ENCODE measurements around the gene FOXL1. TPM values are rescaled to one million over a fixed set of nuclear protein-coding genes. Genes with fewer than 3 reads are reported as not detected.
A peak's percentile ranks its signal among the peaks of the same experiment; 100 is the strongest.

The FOXL1 gene
- polyA plus RNA-seq, 2 donors: 0.08 to 0.11 TPM

- Histone ChIP-seq H3K4me1 (ENCODE audit: control insufficient read depth in 2 of 2, insufficient read depth in 2 of 2, low read length in 1 of 2) (peaks cover 0 to 2% of the 10 kb centered on the region in 2 donors), H3K27ac (ENCODE audit: low read depth in 2 of 2, low read length in 1 of 2) (no peak overlapping the region), H3K9me3 (ENCODE audit: control insufficient read depth in 2 of 2, insufficient read depth in 1 of 2, low read depth in 1 of 2, low read length in 1 of 2) (no peaks in the 10 kb centered on the region), H3K36me3 (ENCODE audit: control insufficient read depth in 2 of 2, insufficient read depth in 2 of 2, low read length in 1 of 2) (no peaks in the 10 kb centered on the region), H3K4me3 (ENCODE audit: low read depth in 1 of 2, low read length in 2 of 2) (peak overlapping the region; percentile 17 to 35), H3K27me3 (ENCODE audit: control insufficient read depth in 1 of 2, insufficient read depth in 2 of 2, low read length in 2 of 2) (peaks cover 16 to 21% of the 10 kb centered on the region in 2 donors)
- 2% methylated on average over 65 to 88 of the region's 88 CpGs for WGBS, 2 donors
Measured at GRCh38 chr16:86566966-86567700, 11.2 kb upstream of the FOXL1 start.

GRCh38 chr16:86567701-86568581, 10.4 kb upstream of the FOXL1 start:
- Histone ChIP-seq H3K4me1 (ENCODE audit: control insufficient read depth in 2 of 2, insufficient read depth in 2 of 2, low read length in 1 of 2) (peaks cover 0 to 2% of the 10 kb centered on the region in 2 donors), H3K4me3 (ENCODE audit: low read depth in 1 of 2, low read length in 2 of 2) (peak overlapping the region in 1 of 2 donors; percentile 35), H3K27me3 (ENCODE audit: control insufficient read depth in 1 of 2, insufficient read depth in 2 of 2, low read length in 2 of 2) (peaks cover 16 to 21% of the 10 kb centered on the region in 2 donors), H3K9me3 (ENCODE audit: control insufficient read depth in 2 of 2, insufficient read depth in 1 of 2, low read depth in 1 of 2, low read length in 1 of 2) (no peaks in the 10 kb centered on the region), H3K36me3 (ENCODE audit: control insufficient read depth in 2 of 2, insufficient read depth in 2 of 2, low read length in 1 of 2) (no peaks in the 10 kb centered on the region), H3K27ac (ENCODE audit: low read depth in 2 of 2, low read length in 1 of 2) (no peak overlapping the region)
- WGBS, 2 donors: 3 to 5% methylated on average over 61 to 116 of the region's 116 CpGs

GRCh38 chr16:86568677-86569623, 9.4 kb upstream of the FOXL1 start:
- H3K36me3 ChIP-seq (ENCODE audit: control insufficient read depth in 2 of 2, insufficient read depth in 2 of 2, low read length in 1 of 2): no peaks in the 10 kb centered on the region
- 18 to 22% methylated on average over 33 of the region's 33 CpGs for WGBS, 2 donors
- H3K27me3 ChIP-seq (ENCODE audit: control insufficient read depth in 1 of 2, insufficient read depth in 2 of 2, low read length in 2 of 2): peaks cover 16 to 21% of the 10 kb centered on the region in 2 donors
- no peak overlapping the region for H3K4me3 ChIP-seq (ENCODE audit: low read depth in 1 of 2, low read length in 2 of 2)
- H3K27ac ChIP-seq (ENCODE audit: low read depth in 2 of 2, low read length in 1 of 2): no peak overlapping the region
- H3K4me1 ChIP-seq (ENCODE audit: control insufficient read depth in 2 of 2, insufficient read depth in 2 of 2, low read length in 1 of 2): peaks cover 0 to 2% of the 10 kb centered on the region in 2 donors
- no peaks in the 10 kb centered on the region for H3K9me3 ChIP-seq (ENCODE audit: control insufficient read depth in 2 of 2, insufficient read depth in 1 of 2, low read depth in 1 of 2, low read length in 1 of 2)

GRCh38 chr16:86569701-86570447, 8.5 kb upstream of the FOXL1 start:
- H3K27ac ChIP-seq (ENCODE audit: low read depth in 2 of 2, low read length in 1 of 2): no peak overlapping the region
- no peaks in the 10 kb centered on the region for H3K36me3 ChIP-seq (ENCODE audit: control insufficient read depth in 2 of 2, insufficient read depth in 2 of 2, low read length in 1 of 2)
- H3K4me3 ChIP-seq (ENCODE audit: low read depth in 1 of 2, low read length in 2 of 2): no peak overlapping the region
- WGBS, 2 donors: 52 to 60% methylated on average over 13 of the region's 13 CpGs
- H3K4me1 ChIP-seq (ENCODE audit: control insufficient read depth in 2 of 2, insufficient read depth in 2 of 2, low read length in 1 of 2): peaks cover 0 to 2% of the 10 kb centered on the region in 2 donors
- no peaks in the 10 kb centered on the region for H3K9me3 ChIP-seq (ENCODE audit: control insufficient read depth in 2 of 2, insufficient read depth in 1 of 2, low read depth in 1 of 2, low read length in 1 of 2)
- peaks cover 13 to 21% of the 10 kb centered on the region in 2 donors for H3K27me3 ChIP-seq (ENCODE audit: control insufficient read depth in 1 of 2, insufficient read depth in 2 of 2, low read length in 2 of 2)

- Histone ChIP-seq H3K27me3 (ENCODE audit: control insufficient read depth in 1 of 2, insufficient read depth in 2 of 2, low read length in 2 of 2) (peaks cover 13 to 17% of the 10 kb centered on the region in 2 donors), H3K27ac (ENCODE audit: low read depth in 2 of 2, low read length in 1 of 2) (no peak overlapping the region), H3K9me3 (ENCODE audit: control insufficient read depth in 2 of 2, insufficient read depth in 1 of 2, low read depth in 1 of 2, low read length in 1 of 2) (no peaks in the 10 kb centered on the region), H3K4me1 (ENCODE audit: control insufficient read depth in 2 of 2, insufficient read depth in 2 of 2, low read length in 1 of 2) (peaks cover 0 to 2% of the 10 kb centered on the region in 2 donors), H3K36me3 (ENCODE audit: control insufficient read depth in 2 of 2, insufficient read depth in 2 of 2, low read length in 1 of 2) (no peaks in the 10 kb centered on the region), H3K4me3 (ENCODE audit: low read depth in 1 of 2, low read length in 2 of 2) (no peak overlapping the region)
- WGBS, 2 donors: 70 to 84% methylated on average over 28 of the region's 28 CpGs
Measured at GRCh38 chr16:86570558-86571529, 7.5 kb upstream of the FOXL1 start.

GRCh38 chr16:86571530-86571915, 6.8 kb upstream of the FOXL1 start:
- Histone ChIP-seq H3K27ac (ENCODE audit: low read depth in 2 of 2, low read length in 1 of 2) (no peak overlapping the region), H3K27me3 (ENCODE audit: control insufficient read depth in 1 of 2, insufficient read depth in 2 of 2, low read length in 2 of 2) (peaks cover 13 to 17% of the 10 kb centered on the region in 2 donors), H3K4me3 (ENCODE audit: low read depth in 1 of 2, low read length in 2 of 2) (no peak overlapping the region), H3K36me3 (ENCODE audit: control insufficient read depth in 2 of 2, insufficient read depth in 2 of 2, low read length in 1 of 2) (no peaks in the 10 kb centered on the region), H3K9me3 (ENCODE audit: control insufficient read depth in 2 of 2, insufficient read depth in 1 of 2, low read depth in 1 of 2, low read length in 1 of 2) (no peaks in the 10 kb centered on the region), H3K4me1 (ENCODE audit: control insufficient read depth in 2 of 2, insufficient read depth in 2 of 2, low read length in 1 of 2) (peaks cover 2 to 3% of the 10 kb centered on the region in 2 donors)
- 73 to 75% methylated on average over 10 of the region's 10 CpGs for WGBS, 2 donors

GRCh38 chr16:86572041-86572521, 6.3 kb upstream of the FOXL1 start:
- WGBS, 2 donors: 58 to 85% methylated on average over 12 of the region's 12 CpGs

GRCh38 chr16:86572606-86573005, 5.7 kb upstream of the FOXL1 start:
- H3K27me3 ChIP-seq (ENCODE audit: control insufficient read depth in 1 of 2, insufficient read depth in 2 of 2, low read length in 2 of 2): peaks cover 14 to 21% of the 10 kb centered on the region in 2 donors

More at GRCh38 chr16:86572041-86572521, 6.3 kb upstream of the FOXL1 start:
- Histone ChIP-seq H3K36me3 (ENCODE audit: control insufficient read depth in 2 of 2, insufficient read depth in 2 of 2, low read length in 1 of 2) (no peaks in the 10 kb centered on the region), H3K27ac (ENCODE audit: low read depth in 2 of 2, low read length in 1 of 2) (no peak overlapping the region), H3K9me3 (ENCODE audit: control insufficient read depth in 2 of 2, insufficient read depth in 1 of 2, low read depth in 1 of 2, low read length in 1 of 2) (no peaks in the 10 kb centered on the region), H3K4me1 (ENCODE audit: control insufficient read depth in 2 of 2, insufficient read depth in 2 of 2, low read length in 1 of 2) (peaks cover 1 to 5% of the 10 kb centered on the region in 2 donors), H3K4me3 (ENCODE audit: low read depth in 1 of 2, low read length in 2 of 2) (no peak overlapping the region), H3K27me3 (ENCODE audit: control insufficient read depth in 1 of 2, insufficient read depth in 2 of 2, low read length in 2 of 2) (peaks cover 14 to 17% of the 10 kb centered on the region in 2 donors)

More at GRCh38 chr16:86572606-86573005, 5.7 kb upstream of the FOXL1 start:
- no peaks in the 10 kb centered on the region for H3K9me3 ChIP-seq (ENCODE audit: control insufficient read depth in 2 of 2, insufficient read depth in 1 of 2, low read depth in 1 of 2, low read length in 1 of 2)
- H3K4me3 ChIP-seq (ENCODE audit: low read depth in 1 of 2, low read length in 2 of 2): no peak overlapping the region
- H3K27ac ChIP-seq (ENCODE audit: low read depth in 2 of 2, low read length in 1 of 2): no peak overlapping the region
- no peaks in the 10 kb centered on the region for H3K36me3 ChIP-seq (ENCODE audit: control insufficient read depth in 2 of 2, insufficient read depth in 2 of 2, low read length in 1 of 2)
- H3K4me1 ChIP-seq (ENCODE audit: control insufficient read depth in 2 of 2, insufficient read depth in 2 of 2, low read length in 1 of 2): peaks cover 0 to 5% of the 10 kb centered on the region in 2 donors
- 79 to 88% methylated on average over 8 of the region's 8 CpGs for WGBS, 2 donors

Data from esophagus (tissue), 2 donors.